ENCODE measurements around the gene MSLN. TPM values are rescaled to one million over a fixed set of nuclear protein-coding genes. Genes with fewer than 3 reads are reported as not detected.

Gene MSLN
- total and polyA plus RNA-seq, 2 donors (not counting 3 experiments of a cell fraction or from before 2014, with no cell fraction given), result not detected

DNA sequence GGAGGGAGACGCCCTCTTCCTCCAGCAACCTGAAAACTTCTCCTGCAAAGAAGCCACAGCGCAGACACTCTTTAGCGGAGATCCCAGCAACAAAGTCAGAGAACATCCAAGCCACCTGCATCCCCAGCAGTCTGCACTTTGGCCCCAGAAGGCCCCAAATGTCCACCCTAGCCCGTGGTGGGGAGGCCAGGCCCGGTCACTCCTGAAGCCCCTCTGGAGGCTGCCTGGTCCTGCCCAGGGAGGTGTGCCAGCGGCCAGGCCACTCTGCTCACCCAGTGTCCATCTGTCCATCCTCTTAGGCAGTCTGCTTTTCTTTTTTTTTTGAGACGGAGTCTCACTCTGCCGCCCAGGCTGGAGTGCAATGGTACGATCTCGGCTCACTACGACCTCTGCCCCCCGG is 28.2 kb upstream of the MSLN start:
- CTCF ChIA-PET, result interaction anchor here (1.0 to 1.5 kb wide), 2 partner anchors 20 to 29 kb away, joined by 3 to 5 read pairs; no protein-coding TSS in a partner anchor
- Histone ChIP-seq H3K79me2 (ENCODE audit: control insufficient read depth, insufficient read depth, low read length) (no peaks in the 10 kb centered on the region), H3K9me1 (replicated peaks; ENCODE audit: control insufficient read depth, extremely low read depth, insufficient read depth, low read length) (no peaks in the 10 kb centered on the region), H3K4me3 (replicated peaks in 1 of 3; ENCODE audit: insufficient read depth in 1 of 3, low read depth in 1 of 3, low read length in 3 of 3) (no peak overlapping the region), H3K4me1 (ENCODE audit: control insufficient read depth, extremely low read depth, insufficient read depth, low read length) (peaks cover 9% of the 10 kb centered on the region), H3K9ac (replicated peaks; ENCODE audit: extremely low read depth, insufficient read depth, low read length) (no peak overlapping the region), H3K4me2 (ENCODE audit: insufficient read depth, low read length) (no peak overlapping the region), H3K27ac (ENCODE audit: insufficient read depth, low read depth, low read length) (no peak overlapping the region), H4K20me1 (replicated peaks; ENCODE audit: control insufficient read depth, extremely low read depth, insufficient read depth, low read length) (no peaks in the 10 kb centered on the region), H3K9me3 (replicated peaks; ENCODE audit: control insufficient read depth, insufficient read depth, low read length) (no peaks in the 10 kb centered on the region), H3K36me3 (ENCODE audit: control insufficient read depth in 2 of 2, extremely low read depth in 1 of 2, insufficient read depth in 2 of 2, low read length in 2 of 2) (peaks cover 7 to 35% of the 10 kb centered on the region in 2 experiments), H3K27me3 (ENCODE audit: control insufficient read depth in 2 of 2, insufficient read depth in 2 of 2, low read length in 2 of 2) (no peaks in the 10 kb centered on the region), H2AFZ (ENCODE audit: low read depth, low read length) (no peak overlapping the region)
- DNase-seq (ENCODE audit: low read depth, low spot score) (no peak), FAIRE-seq (no peak)
- no TSS peak for BruUV-seq (replicated peaks)
- TF ChIP-seq POLR2A (IDR thresholded peaks at IDR 0.05; ENCODE audit: low read depth, low read length) (no peak), MYC (IDR thresholded peaks at IDR 0.05; ENCODE audit: low read depth, low read length) (no peak)
- POLR2A ChIA-PET, result no interaction called here
- dilution Hi-C loops (cut with MboI; ENCODE audit: extremely low pct_ligation_motif_present, low sequenced_read_pairs) (no loop called here), intact Hi-C loops (cut with micrococcal nuclease) (no loop called here)

DNA sequence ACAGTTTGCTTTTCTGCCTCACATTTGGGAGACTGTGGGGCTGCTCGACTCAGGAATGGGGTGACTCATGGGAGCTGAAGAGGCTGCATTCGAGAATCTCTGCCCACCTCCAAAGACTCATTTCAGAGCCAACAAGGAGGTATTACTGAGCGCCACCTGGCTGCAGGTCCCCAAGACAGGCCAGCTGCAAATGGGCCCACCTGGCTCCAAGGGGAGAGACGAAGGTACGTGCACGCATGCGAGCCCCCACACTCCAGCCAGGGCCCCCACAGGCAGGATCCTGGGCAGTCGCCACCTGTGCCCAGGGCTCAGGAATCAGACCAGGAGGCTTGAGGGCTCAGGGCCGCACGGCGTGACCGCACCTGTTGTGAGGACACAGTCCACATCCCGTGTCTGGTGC is 27.6 kb upstream of the MSLN start:
- no peak for TF ChIP-seq EZH2 (IDR thresholded peaks at IDR 0.05; ENCODE audit: borderline replicate concordance, low read depth, low read length, severe bottlenecking)
- Histone ChIP-seq H3K27ac (ENCODE audit: insufficient read depth, low read depth, low read length) (no peak overlapping the region), H3K36me3 (ENCODE audit: control insufficient read depth in 2 of 2, extremely low read depth in 1 of 2, insufficient read depth in 2 of 2, low read length in 2 of 2) (peaks cover 7 to 40% of the 10 kb centered on the region in 2 experiments), H3K9me3 (replicated peaks; ENCODE audit: control insufficient read depth, insufficient read depth, low read length) (no peaks in the 10 kb centered on the region), H4K20me1 (replicated peaks; ENCODE audit: control insufficient read depth, extremely low read depth, insufficient read depth, low read length) (no peaks in the 10 kb centered on the region), H3K9ac (replicated peaks; ENCODE audit: extremely low read depth, insufficient read depth, low read length) (no peak overlapping the region), H3K4me3 (replicated peaks in 1 of 3; ENCODE audit: insufficient read depth in 1 of 3, low read depth in 1 of 3, low read length in 3 of 3) (no peak overlapping the region), H3K9me1 (replicated peaks; ENCODE audit: control insufficient read depth, extremely low read depth, insufficient read depth, low read length) (no peaks in the 10 kb centered on the region), H2AFZ (ENCODE audit: low read depth, low read length) (no peak overlapping the region), H3K27me3 (ENCODE audit: control insufficient read depth in 2 of 2, insufficient read depth in 2 of 2, low read length in 2 of 2) (no peaks in the 10 kb centered on the region), H3K4me2 (ENCODE audit: insufficient read depth, low read length) (no peak overlapping the region), H3K79me2 (ENCODE audit: control insufficient read depth, insufficient read depth, low read length) (no peaks in the 10 kb centered on the region), H3K4me1 (ENCODE audit: control insufficient read depth, extremely low read depth, insufficient read depth, low read length) (peaks cover 4% of the 10 kb centered on the region)
- DNase-seq (ENCODE audit: low read depth, low spot score) (no peak), FAIRE-seq (no peak)
- dilution Hi-C loops (cut with MboI; ENCODE audit: extremely low pct_ligation_motif_present, low sequenced_read_pairs), result no loop called here
- intact Hi-C loops (cut with micrococcal nuclease), result no loop called here
- BruUV-seq (replicated peaks), result no TSS peak
- CTCF ChIA-PET, result interaction anchor here (1.0 kb wide), 1 partner anchor 29 kb away, joined by 3 read pairs; no protein-coding TSS in a partner anchor
- POLR2A ChIA-PET, result no interaction called here

All from endothelial cell of umbilical vein (primary cell).